Subcutaneous abdominal adipose tissue (tissue), 5 donors: Measurements from ENCODE around the gene PCDHB11.
"Not testable (repeated sequence)": the region's sequence is repeated elsewhere in the genome, so short reads cannot be mapped to it uniquely, and the experiment has no call there.

Source experiments
- H3K27ac ChIP-seq: one replicate; pipeline ENCODE4 v1.7.0; 2013; ENCODE audit warnings: low read depth, mild to moderate bottlenecking, inconsistent platforms, low read length, moderate library complexity
- H3K27me3 ChIP-seq, 5 donors: one replicate each; pipeline ENCODE4 v1.7.0; 2013; ENCODE audit warnings: low read length in 5 of 5, inconsistent platforms in 1 of 5; ENCODE audit not compliant: control insufficient read depth in 5 of 5, insufficient read depth in 4 of 5
- H3K36me3 ChIP-seq, 5 donors: one replicate each; pipeline ENCODE4 v1.7.0; 2013; ENCODE audit warnings: low read length in 5 of 5; ENCODE audit not compliant: control insufficient read depth in 5 of 5, insufficient read depth in 5 of 5
- H3K4me1 ChIP-seq, 5 donors: one replicate each; pipeline ENCODE4 v1.7.0; 2013; ENCODE audit warnings: low read length in 5 of 5, mild to moderate bottlenecking in 3 of 5, moderate library complexity in 1 of 5; ENCODE audit not compliant: control insufficient read depth in 5 of 5, insufficient read depth in 5 of 5
- H3K4me3 ChIP-seq, 5 donors: one replicate each; pipeline ENCODE4 v1.7.0; 2013; ENCODE audit warnings: low read length in 5 of 5, low read depth in 1 of 5
- H3K9ac ChIP-seq, 5 donors: one replicate each; pipeline ENCODE4 v1.7.0; 2013; ENCODE audit warnings: low read length in 5 of 5, mild to moderate bottlenecking in 4 of 5, moderate library complexity in 3 of 5
- H3K9me3 ChIP-seq, 5 donors: one replicate each; pipeline ENCODE4 v1.7.0; 2013; ENCODE audit warnings: low read length in 5 of 5; ENCODE audit not compliant: control insufficient read depth in 5 of 5
- donor health status: healthy.
- donor health status: healthy.
- donor health status: healthy.
- donor health status: healthy.
- donor health status: healthy.

PCDHB11 gene

GRCh38 chr5:141236516-141237313, 37.3 kb downstream of the PCDHB11 start:
- Histone ChIP-seq H3K4me3 (peak overlapping the region in 2 of 5 donors; percentile 33 to 55), H3K9ac (no peak overlapping the region), H3K4me1 (no peaks in the 10 kb centered on the region), H3K36me3 (no peaks in the 10 kb centered on the region), H3K9me3 (peaks cover 67 to 93% (median 91%) of the 10 kb centered on the region in 5 donors), H3K27me3 (peaks cover 0 to 3% (median 0%) of the 10 kb centered on the region in 5 donors), H3K27ac (no peak overlapping the region)

GRCh38 chr5:141241496-141241895, 42.1 kb downstream of the PCDHB11 start:
- Histone ChIP-seq H3K36me3 (no peaks in the 10 kb centered on the region), H3K27ac (no peak overlapping the region), H3K4me3 (peak overlapping the region in 3 of 5 donors; percentile 11 to 40 (median 22)), H3K9ac (no peak overlapping the region), H3K27me3 (peaks cover 0 to 3% (median 0%) of the 10 kb centered on the region in 5 donors), H3K9me3 (peaks cover 61 to 94% (median 79%) of the 10 kb centered on the region in 5 donors), H3K4me1 (peaks cover 0 to 5% (median 0%) of the 10 kb centered on the region in 5 donors)

- no peak within 1 kb of the TSS for H3K27ac ChIP-seq
- peaks cover 52 to 96% (median 78%) of the 10 kb centered on the region in 5 donors for H3K9me3 ChIP-seq
- H3K4me3 ChIP-seq = peak within 1 kb of the TSS; percentile 51 to 67 (median 62)
- H3K9ac ChIP-seq = no peak within 1 kb of the TSS
- H3K27me3 ChIP-seq = peaks cover 0 to 2% (median 0%) of the 10 kb centered on the region in 5 donors
- H3K36me3 ChIP-seq = no peaks in the 10 kb centered on the region
- H3K4me1 ChIP-seq = peaks cover 0 to 5% (median 0%) of the 10 kb centered on the region in 5 donors
Measured at GRCh38 chr5:141245250-141245717, 45.9 kb downstream of the PCDHB11 start, which contains the start of gene PCDHB15. TSS of gene PCDHB15 (plus strand) at chr5:141245395. CDS start at chr5:141245579, 184 bp downstream.

- not testable (repeated sequence) for H3K36me3 ChIP-seq, H3K27me3 ChIP-seq, H3K9ac ChIP-seq, H3K4me1 ChIP-seq, H3K27ac ChIP-seq
- H3K9me3 ChIP-seq = peaks cover 56 to 94% (median 77%) of the 10 kb centered on the region in 5 donors
- peak overlapping the region in 2 of 5 donors; percentile 62 to 64 for H3K4me3 ChIP-seq
Measured at GRCh38 chr5:141246971-141247370, 47.5 kb downstream of the PCDHB11 start.

- peak overlapping the region in 2 of 5 donors; percentile 38 to 62 for H3K4me3 ChIP-seq
Measured at GRCh38 chr5:141247434-141247833, 48.0 kb downstream of the PCDHB11 start.

GRCh38 chr5:141250576-141250975, 51.1 kb downstream of the PCDHB11 start:
- Histone ChIP-seq H3K9me3 (peaks cover 74 to 97% (median 95%) of the 10 kb centered on the region in 5 donors), H3K36me3 (no peaks in the 10 kb centered on the region), H3K27ac (no peak overlapping the region), H3K4me3 (peak overlapping the region in 4 of 5 donors; percentile 26 to 47 (median 32)), H3K27me3 (no peaks in the 10 kb centered on the region), H3K9ac (no peak overlapping the region), H3K4me1 (peaks cover 0 to 2% (median 0%) of the 10 kb centered on the region in 5 donors)

More at GRCh38 chr5:141247434-141247833, 48.0 kb downstream of the PCDHB11 start:
- H3K27ac ChIP-seq, H3K27me3 ChIP-seq, H3K36me3 ChIP-seq, H3K9ac ChIP-seq, H3K4me1 ChIP-seq: not testable (repeated sequence)
- peaks cover 56 to 96% (median 79%) of the 10 kb centered on the region in 5 donors for H3K9me3 ChIP-seq
